ENCODE results near the gene RASL12.

GRCh38 chr15:65059369-65059750, 8.4 kb downstream of the RASL12 start:
- TF ChIP-seq CTCF (conservative IDR thresholded peaks at IDR 0.05 in 1 of 2, IDR thresholded peaks at IDR 0.05 in 1 of 2; ENCODE audit: low read depth in 1 of 2, low read length in 2 of 2) (no peak), EZH2 (IDR thresholded peaks at IDR 0.05; ENCODE audit: low read length, missing control alignments) (no peak)

Data from fibroblast of lung (primary cell).